OCI-LY3 (cell line): ENCODE results near the gene FGD3.

ENCODE experiments used
- H2AFZ ChIP-seq: fragments of 200-600, 300-600 bp; shearing (Covaris generic); 2 replicates; pipeline ENCODE4 v1.6.0; 2014; ENCODE audit warnings: antibody characterized with exemption, low read depth, low read length
- H3K27ac ChIP-seq: fragments of 200-600, 300-600 bp; sonication (generic); 2 replicates; pipeline ENCODE4 v1.5.1; 2014; ENCODE audit warnings: mild to moderate bottlenecking, low read length, moderate library complexity, mixed read lengths
- H3K27me3 ChIP-seq: fragments of 200-600, 300-600 bp; sonication (generic); 2 replicates; pipeline ENCODE4 v1.6.1; 2014; ENCODE audit warnings: low read depth, low read length, mixed read lengths
- H3K36me3 ChIP-seq: fragments of 200-600, 300-600 bp; sonication (generic); replicated peaks from 2 replicates; pipeline ENCODE3; 2014; ENCODE audit warnings: low read depth, low read length, mixed read lengths
- H3K4me1 ChIP-seq: fragments of 300-600, 200-600 bp; sonication (generic); 2 replicates; pipeline ENCODE4 v1.6.1; 2014; ENCODE audit warnings: low read length, mixed read lengths
- H3K4me2 ChIP-seq: fragments of 200-600, 300-600 bp; sonication (generic); 2 replicates; pipeline ENCODE4 v1.6.1; 2014; ENCODE audit warnings: low read length, mixed read lengths
- H3K4me3 ChIP-seq: fragments of 300-600, 200-600 bp; sonication (generic); 2 replicates; pipeline ENCODE4 v1.5.1; 2014; ENCODE audit warnings: antibody characterized with exemption, mild to moderate bottlenecking, low read length, moderate library complexity
- H3K79me2 ChIP-seq: fragments of 300-600, 200-600 bp; shearing (Covaris generic); 2 replicates; pipeline ENCODE4 v1.6.1; 2014; ENCODE audit warnings: mild to moderate bottlenecking, low read length, mixed read lengths
- H3K9ac ChIP-seq: fragments of 300-600, 200-600 bp; shearing (Covaris generic); 2 replicates; pipeline ENCODE4 v1.6.0; 2014; ENCODE audit warnings: mild to moderate bottlenecking, low read length, moderate library complexity
- H3K9me3 ChIP-seq: fragments of 200-600, 300-600 bp; shearing (Covaris generic); 2 replicates; pipeline ENCODE4 v1.6.1; 2014; ENCODE audit warnings: low read length, mixed read lengths; ENCODE audit not compliant: insufficient read depth
- H4K20me1 ChIP-seq: fragments of 200-600, 300-600 bp; sonication (generic); 2 replicates; pipeline ENCODE4 v1.6.1; 2016; ENCODE audit warnings: low read length, mixed read lengths; ENCODE audit not compliant: insufficient read depth
- EZH2phosphoT487 ChIP-seq: fragments of 200-600 bp; shearing (Covaris generic); IDR thresholded peaks from 2 replicates; pipeline ENCODE4 v1.6.1; 2018; ENCODE audit warnings: antibody characterized with exemption, mixed run types, low read depth
- TF ChIP-seq, protein P1 (sequence below): fragments of 200-600, 300-600 bp; sonication (generic); IDR thresholded peaks from 2 replicates; pipeline ENCODE4 v1.5.1; 2014; ENCODE audit warnings: antibody characterized with exemption, low read length, low read depth

Gene FGD3

DNA sequence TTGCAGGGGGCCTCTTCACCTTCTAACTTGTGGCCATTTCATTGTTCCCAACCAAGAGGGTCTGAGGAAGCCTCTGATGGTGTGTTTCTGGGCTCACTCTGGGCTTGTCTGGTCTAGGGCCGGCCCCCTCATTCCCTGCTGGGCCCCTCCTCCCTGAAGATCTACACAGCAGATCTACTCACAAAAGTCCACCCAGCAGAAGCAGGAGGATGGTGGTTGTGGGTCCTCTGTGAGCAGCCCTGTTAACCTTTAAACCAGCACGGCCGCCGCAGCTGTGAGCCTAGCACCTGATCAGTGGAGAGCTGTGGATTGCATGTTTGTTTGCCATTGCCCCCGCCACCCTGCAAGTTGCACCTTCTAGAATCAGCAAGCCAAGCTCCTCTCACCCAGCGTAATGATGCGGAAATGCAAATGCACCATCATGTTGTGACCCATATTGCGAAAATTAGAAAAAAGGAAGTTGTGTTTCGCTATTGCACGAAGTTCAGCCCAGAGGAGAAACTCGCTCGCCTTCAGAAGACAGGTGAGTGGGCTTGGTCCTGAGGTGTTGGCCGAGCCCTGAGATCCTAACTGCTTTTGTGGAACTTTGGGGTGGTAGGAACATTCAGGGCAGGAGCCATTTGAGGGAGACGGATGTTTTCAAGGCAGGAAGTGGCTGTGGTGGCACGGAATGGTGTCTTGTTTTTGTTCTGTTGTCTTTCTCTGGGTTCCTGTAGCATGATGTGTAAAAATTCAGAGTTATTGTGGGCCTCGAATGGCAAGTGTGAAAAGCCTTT lies 16.7 kb downstream of the FGD3 start:
- Histone ChIP-seq H3K4me1 (peaks cover 39% of the 10 kb centered on the region), H3K27me3 (no peaks in the 10 kb centered on the region), H3K4me3 (peak overlapping the region; percentile 84), H3K36me3 (no peaks in the 10 kb centered on the region), H4K20me1 (peaks cover 4% of the 10 kb centered on the region; the same call in 1 of the 2 replicates), H3K4me2 (peak overlapping the region; percentile 97), H3K9ac (peak overlapping the region; percentile 78), H3K79me2 (peaks cover 12% of the 10 kb centered on the region; the same call in 1 of the 2 replicates), H2AFZ (peak overlapping the region; percentile 58), H3K9me3 (peaks cover 6% of the 10 kb centered on the region), H3K27ac (peak overlapping the region; percentile 64)
- TF ChIP-seq EZH2phosphoT487, result no peak
- TF ChIP-seq, protein P1, sequence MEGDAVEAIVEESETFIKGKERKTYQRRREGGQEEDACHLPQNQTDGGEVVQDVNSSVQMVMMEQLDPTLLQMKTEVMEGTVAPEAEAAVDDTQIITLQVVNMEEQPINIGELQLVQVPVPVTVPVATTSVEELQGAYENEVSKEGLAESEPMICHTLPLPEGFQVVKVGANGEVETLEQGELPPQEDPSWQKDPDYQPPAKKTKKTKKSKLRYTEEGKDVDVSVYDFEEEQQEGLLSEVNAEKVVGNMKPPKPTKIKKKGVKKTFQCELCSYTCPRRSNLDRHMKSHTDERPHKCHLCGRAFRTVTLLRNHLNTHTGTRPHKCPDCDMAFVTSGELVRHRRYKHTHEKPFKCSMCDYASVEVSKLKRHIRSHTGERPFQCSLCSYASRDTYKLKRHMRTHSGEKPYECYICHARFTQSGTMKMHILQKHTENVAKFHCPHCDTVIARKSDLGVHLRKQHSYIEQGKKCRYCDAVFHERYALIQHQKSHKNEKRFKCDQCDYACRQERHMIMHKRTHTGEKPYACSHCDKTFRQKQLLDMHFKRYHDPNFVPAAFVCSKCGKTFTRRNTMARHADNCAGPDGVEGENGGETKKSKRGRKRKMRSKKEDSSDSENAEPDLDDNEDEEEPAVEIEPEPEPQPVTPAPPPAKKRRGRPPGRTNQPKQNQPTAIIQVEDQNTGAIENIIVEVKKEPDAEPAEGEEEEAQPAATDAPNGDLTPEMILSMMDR, result no peak

GRCh38 chr9:92964607-92965060 lies 17.3 kb downstream of the FGD3 start:
- H3K4me1 ChIP-seq, result peaks cover 44% of the 10 kb centered on the region
- TF ChIP-seq EZH2phosphoT487, result no peak
- TF ChIP-seq, protein P1, result no peak
- H3K79me2 ChIP-seq, result peaks cover 12% of the 10 kb centered on the region; the same call in 1 of the 2 replicates
- H3K4me3 ChIP-seq, result peak overlapping the region; percentile 84
- H3K4me2 ChIP-seq, result peak overlapping the region; percentile 97
- H3K9ac ChIP-seq, result peak overlapping the region; percentile 78
- peaks cover 6% of the 10 kb centered on the region for H3K9me3 ChIP-seq
- peak overlapping the region; percentile 58; the same call in 1 of the 2 replicates for H2AFZ ChIP-seq
- H3K27ac ChIP-seq, result peak overlapping the region; percentile 64
- H4K20me1 ChIP-seq, result peaks cover 9% of the 10 kb centered on the region; the same call in 1 of the 2 replicates
- no peaks in the 10 kb centered on the region for H3K36me3 ChIP-seq
- H3K27me3 ChIP-seq, result no peaks in the 10 kb centered on the region

DNA sequence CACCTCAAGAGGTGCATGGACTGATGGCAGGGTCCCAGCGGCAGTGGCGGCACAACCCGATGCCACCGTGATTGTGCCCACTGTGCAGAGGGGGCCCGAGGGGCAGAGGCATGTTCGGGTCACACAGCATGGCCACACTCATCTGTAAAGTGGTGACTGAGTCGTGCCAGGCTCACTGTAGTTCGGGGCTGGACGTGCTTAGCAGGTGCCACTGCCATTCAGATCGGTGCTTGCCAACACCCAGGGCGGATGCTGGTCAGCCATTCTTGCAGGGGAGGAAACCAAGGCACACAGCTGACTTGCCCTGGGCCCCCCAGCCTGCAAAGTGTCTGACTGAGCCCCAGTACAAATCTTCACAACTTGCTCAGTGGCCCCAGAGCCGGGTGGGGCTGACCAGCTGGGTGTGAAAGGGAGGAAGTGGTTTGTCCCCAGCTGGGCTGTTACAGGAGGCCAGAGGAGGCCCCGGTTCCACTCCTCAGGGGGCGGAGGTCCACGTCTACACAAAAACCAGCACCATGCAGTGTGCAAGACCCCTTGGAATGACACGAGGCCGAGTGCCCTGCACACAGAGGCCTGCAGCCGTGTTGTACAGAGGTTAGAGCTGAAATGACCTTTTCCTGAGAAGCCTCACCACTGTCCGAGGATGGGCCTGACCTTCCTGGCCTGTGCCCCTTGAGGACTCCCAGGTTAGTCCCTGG lies 17.9 kb downstream of the FGD3 start:
- H3K9ac ChIP-seq, result peak overlapping the region; percentile 78
- no peak for TF ChIP-seq EZH2phosphoT487
- TF ChIP-seq, protein P1, result no peak
- no peaks in the 10 kb centered on the region for H3K27me3 ChIP-seq
- H3K27ac ChIP-seq, result no peak overlapping the region
- H3K36me3 ChIP-seq, result no peaks in the 10 kb centered on the region
- H4K20me1 ChIP-seq, result peaks cover 14% of the 10 kb centered on the region; the same call in 1 of the 2 replicates
- H3K4me3 ChIP-seq, result peak overlapping the region; percentile 84
- H3K4me1 ChIP-seq, result peaks cover 44% of the 10 kb centered on the region
- H3K4me2 ChIP-seq, result peak overlapping the region; percentile 97
- H2AFZ ChIP-seq, result no peak overlapping the region
- H3K79me2 ChIP-seq, result peaks cover 12% of the 10 kb centered on the region; the same call in 1 of the 2 replicates
- peaks cover 6% of the 10 kb centered on the region for H3K9me3 ChIP-seq
